GM18526 (cell line): ENCODE results near the gene HMX1.

ENCODE experiments used
- POLR2A ChIP-seq: IDR thresholded peaks from 3 replicates; pipeline ENCODE4 v1.6.1; 2011; ENCODE audit not compliant: insufficient read length; ENCODE audit errors: extremely low read depth

Gene HMX1

GRCh38 chr4:8912089-8912455 lies 40.4 kb upstream of the HMX1 start:
- no peak for TF ChIP-seq POLR2A

GRCh38 chr4:8911316-8912088 lies 39.9 kb upstream of the HMX1 start:
- TF ChIP-seq POLR2A, result no peak

- no peak for TF ChIP-seq POLR2A
These were observed 39.2 kb upstream of the HMX1 start for GRCh38 chr4:8910822-8911315.

- no peak for TF ChIP-seq POLR2A
These were observed 38.6 kb upstream of the HMX1 start for GRCh38 chr4:8910100-8910821.

- TF ChIP-seq POLR2A, result no peak
These were observed 37.9 kb upstream of the HMX1 start for GRCh38 chr4:8909548-8909947.

- TF ChIP-seq POLR2A, result no peak
These were observed 36.7 kb upstream of the HMX1 start for GRCh38 chr4:8908206-8908893.

- no peak for TF ChIP-seq POLR2A
These were observed 36.1 kb upstream of the HMX1 start for GRCh38 chr4:8907596-8908205.

GRCh38 chr4:8906991-8907595 lies 35.5 kb upstream of the HMX1 start:
- no peak for TF ChIP-seq POLR2A

- TF ChIP-seq POLR2A, result no peak
These were observed 35.0 kb upstream of the HMX1 start for GRCh38 chr4:8906668-8906970.

GRCh38 chr4:8905773-8906667 lies 34.4 kb upstream of the HMX1 start:
- TF ChIP-seq POLR2A, result no peak

- TF ChIP-seq POLR2A, result no peak
These were observed 33.7 kb upstream of the HMX1 start for GRCh38 chr4:8905226-8905772.

GRCh38 chr4:8904666-8905065 lies 33.0 kb upstream of the HMX1 start:
- TF ChIP-seq POLR2A, result no peak

- no peak for TF ChIP-seq POLR2A
These were observed 32.4 kb upstream of the HMX1 start for GRCh38 chr4:8904041-8904501.

- TF ChIP-seq POLR2A, result no peak
These were observed 29.7 kb upstream of the HMX1 start for GRCh38 chr4:8901335-8901734.
